ENCODE results near the gene ACOXL.

Gene ACOXL

GRCh38 chr2:110823165-110823564, 90.8 kb downstream of the ACOXL start:
- no peak for DNase-seq

- DNase-seq: no peak
Measured at GRCh38 chr2:110827511-110827910, 95.1 kb downstream of the ACOXL start.

- DNase-seq: no peak
Measured at GRCh38 chr2:110828330-110828729, 96.0 kb downstream of the ACOXL start.

- no peak for DNase-seq
Measured at GRCh38 chr2:110829413-110830146, 97.2 kb downstream of the ACOXL start.

GRCh38 chr2:110832740-110833139, 100.4 kb downstream of the ACOXL start:
- DNase-seq: no peak

GRCh38 chr2:110834134-110834827, 101.9 kb downstream of the ACOXL start:
- DNase-seq: no peak

GRCh38 chr2:110836671-110837070, 104.3 kb downstream of the ACOXL start:
- DNase-seq: no peak

- no peak for DNase-seq
Measured at GRCh38 chr2:110837446-110838409, 105.4 kb downstream of the ACOXL start.

GRCh38 chr2:110838657-110839384, 106.4 kb downstream of the ACOXL start:
- DNase-seq: no peak

GRCh38 chr2:110840508-110840907, 108.1 kb downstream of the ACOXL start:
- DNase-seq: no peak

- no peak for DNase-seq
Measured at GRCh38 chr2:110842048-110842447, 109.7 kb downstream of the ACOXL start.

- no peak for DNase-seq
Measured at GRCh38 chr2:110843496-110843895, 111.1 kb downstream of the ACOXL start.

- DNase-seq: no peak
Measured at GRCh38 chr2:110843959-110844510, 111.7 kb downstream of the ACOXL start.

- DNase-seq: no peak
Measured at GRCh38 chr2:110847651-110848050, 115.3 kb downstream of the ACOXL start.

- DNase-seq: no peak
Measured at GRCh38 chr2:110848071-110848470, 115.7 kb downstream of the ACOXL start.

- DNase-seq: no peak
Measured at GRCh38 chr2:110848519-110849030, 116.2 kb downstream of the ACOXL start.

- DNase-seq: no peak
Measured at GRCh38 chr2:110851531-110851930, 119.2 kb downstream of the ACOXL start.

GRCh38 chr2:110852051-110852450, 119.7 kb downstream of the ACOXL start:
- no peak for DNase-seq

GRCh38 chr2:110852541-110853263, 120.3 kb downstream of the ACOXL start:
- DNase-seq: no peak

GRCh38 chr2:110853516-110853915, 121.1 kb downstream of the ACOXL start:
- peak in 18 of 56 donors; percentile 2 to 64 (median 12) for DNase-seq
